Transverse colon (tissue), 4 donors: Measurements from ENCODE around the gene PEAR1. TPM values are rescaled to one million over a fixed set of nuclear protein-coding genes. Genes with fewer than 3 reads are reported as not detected.

Experiments used
- DNase-seq: peaks from one replicate; pipeline ENCODE4 v3.0.0-alpha.2; 2019
- H3K27ac ChIP-seq, 4 donors: fragments of 200-600 bp; sonication (generic); 2 replicates each; pipeline ENCODE4 v1.5.1; 2016 to 2018; ENCODE audit warnings: inconsistent platforms in 4 of 4
- H3K27me3 ChIP-seq: fragments of 200-600 bp; sonication (generic); 2 replicates; pipeline ENCODE4 v1.5.1; 2017; ENCODE audit warnings: inconsistent platforms
- H3K36me3 ChIP-seq, 4 donors: fragments of 200-600 bp; sonication (generic); 2 replicates each; pipeline ENCODE4 v1.5.1; 2017 to 2019; ENCODE audit warnings: inconsistent platforms in 4 of 4
- H3K4me1 ChIP-seq, 4 donors: fragments of 200-600 bp; sonication (generic); 2 replicates each; pipeline ENCODE4 v1.5.1; 2017 to 2020; ENCODE audit warnings: inconsistent platforms in 4 of 4
- H3K4me3 ChIP-seq, 4 donors: fragments of 200-600 bp; sonication (generic); 1 replicate in 1 of 4; 2 replicates in 3 of 4; pipeline versions ENCODE4 v1.5.1 to v1.6.1; 2017 to 2019; ENCODE audit warnings: inconsistent platforms in 4 of 4
- H3K9me3 ChIP-seq, 2 donors: fragments of 200-600 bp; sonication (generic); 2 replicates each; pipeline ENCODE4 v1.5.1; 2017 to 2019; ENCODE audit warnings: inconsistent platforms in 2 of 2
- EP300 ChIP-seq: sonication (generic); formaldehyde crosslinking; IDR thresholded peaks from one replicate; pipeline ENCODE4 v1.6.1; 2017; ENCODE audit warnings: antibody characterized with exemption, low read depth
- POLR2A ChIP-seq: fragments of 450-650 bp; IDR thresholded peaks from one replicate; pipeline ENCODE4 v1.6.1; 2016; ENCODE audit warnings: antibody characterized with exemption, mild to moderate bottlenecking, moderate library complexity
- POLR2AphosphoS5 ChIP-seq, 3 donors: sonication (generic); formaldehyde crosslinking; IDR thresholded peaks; one replicate each; pipeline ENCODE4 v1.6.1; 2016; ENCODE audit warnings: antibody characterized with exemption in 3 of 3
- WGBS, 2 donors: methylation state at CpG; one replicate each; pipeline ENCODE4 v1.1.5; 2018; ENCODE audit warnings: low coverage in 1 of 2; 5-methylcytosine and 5-hydroxymethylcytosine counted together
- in situ Hi-C, 4 donors: fragments of 200-750 bp; cut with MboI; loops; one replicate each; pipeline versions ENCODE4 v1.15.0 to v1.15.1; 2017; ENCODE audit warnings: low sequenced_read_pairs in 3 of 4, low pct_ligation_motif_present in 1 of 4, low pct_unique_long_range_greater_than_20kb in 1 of 4
- intact Hi-C: fragments of 100-400 bp; cut with DNase I; formaldehyde crosslinking; loops from one replicate; pipeline ENCODE4 v1.15.1; 2023; ENCODE audit warnings: low total_unique reads
- total RNA-seq, 4 donors: library from RNA; depleted of rRNA; stranded (reverse); fragments of >200 nt; gene quantifications; one replicate each; pipeline ENCODE4 v1.1.0, GENCODE V29; 2016
- TF ChIP-seq, protein P1 (sequence below), 5 experiments: fragments of 200-600 bp in 3 of 5; fragments of 450-650 bp in 2 of 5; sonication (generic) in 3 of 5; IDR thresholded peaks; 1 replicate in 2 of 5; 2 replicates in 3 of 5; pipeline ENCODE4 v1.5.1; 2016 to 2017; ENCODE audit warnings: antibody characterized with exemption in 5 of 5, inconsistent platforms in 3 of 5, mild to moderate bottlenecking in 2 of 5, moderate library complexity in 1 of 5

PEAR1 gene
- total RNA-seq, 4 donors from 2014 or later: 1.8 to 5.6 (median 3.7) TPM

DNA sequence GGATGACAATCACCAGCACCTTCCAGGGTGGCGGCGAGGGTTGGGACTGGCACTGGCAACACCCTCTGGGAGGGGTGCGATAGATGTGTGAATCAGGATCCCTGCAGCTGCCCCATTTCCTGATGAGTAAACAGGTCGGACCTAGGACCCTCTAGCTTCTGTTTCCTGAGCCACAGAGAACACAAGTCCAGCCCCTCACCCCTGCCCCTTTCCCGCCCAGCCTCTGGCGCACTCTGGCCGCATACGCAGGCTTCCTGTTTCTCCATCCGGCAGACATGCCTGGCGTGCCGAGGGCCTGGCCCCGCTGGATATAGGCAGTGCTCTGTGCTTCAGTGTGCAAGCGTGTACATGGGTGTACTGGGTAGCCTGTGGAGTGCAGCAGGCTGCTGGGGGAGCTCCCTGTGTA, 4.6 kb downstream of the PEAR1 start:
- Histone ChIP-seq H3K9me3 (no peaks in the 10 kb centered on the region), H3K4me1 (peaks cover 0 to 15% (median 4%) of the 10 kb centered on the region in 4 donors), H3K36me3 (no peaks in the 10 kb centered on the region), H3K27ac (peak overlapping the region; percentile 24 to 69 (median 41)), H3K27me3 (peaks cover 26% of the 10 kb centered on the region), H3K4me3 (no peak overlapping the region)
- no peak for TF ChIP-seq EP300
- TF ChIP-seq, protein P1, sequence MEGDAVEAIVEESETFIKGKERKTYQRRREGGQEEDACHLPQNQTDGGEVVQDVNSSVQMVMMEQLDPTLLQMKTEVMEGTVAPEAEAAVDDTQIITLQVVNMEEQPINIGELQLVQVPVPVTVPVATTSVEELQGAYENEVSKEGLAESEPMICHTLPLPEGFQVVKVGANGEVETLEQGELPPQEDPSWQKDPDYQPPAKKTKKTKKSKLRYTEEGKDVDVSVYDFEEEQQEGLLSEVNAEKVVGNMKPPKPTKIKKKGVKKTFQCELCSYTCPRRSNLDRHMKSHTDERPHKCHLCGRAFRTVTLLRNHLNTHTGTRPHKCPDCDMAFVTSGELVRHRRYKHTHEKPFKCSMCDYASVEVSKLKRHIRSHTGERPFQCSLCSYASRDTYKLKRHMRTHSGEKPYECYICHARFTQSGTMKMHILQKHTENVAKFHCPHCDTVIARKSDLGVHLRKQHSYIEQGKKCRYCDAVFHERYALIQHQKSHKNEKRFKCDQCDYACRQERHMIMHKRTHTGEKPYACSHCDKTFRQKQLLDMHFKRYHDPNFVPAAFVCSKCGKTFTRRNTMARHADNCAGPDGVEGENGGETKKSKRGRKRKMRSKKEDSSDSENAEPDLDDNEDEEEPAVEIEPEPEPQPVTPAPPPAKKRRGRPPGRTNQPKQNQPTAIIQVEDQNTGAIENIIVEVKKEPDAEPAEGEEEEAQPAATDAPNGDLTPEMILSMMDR (IDR thresholded peaks at IDR 0.05): no peak
- TF ChIP-seq POLR2AphosphoS5 (IDR thresholded peaks at IDR 0.05): no peak
- TF ChIP-seq POLR2A: no peak
- in situ Hi-C loops (no loop called here), intact Hi-C loops (no loop called here)
- WGBS, 2 donors: 18% methylated on average over 13 of the region's 13 CpGs; no CpG with 5 or more reads in 1 of the 2 donors
- DNase-seq: no peak

DNA sequence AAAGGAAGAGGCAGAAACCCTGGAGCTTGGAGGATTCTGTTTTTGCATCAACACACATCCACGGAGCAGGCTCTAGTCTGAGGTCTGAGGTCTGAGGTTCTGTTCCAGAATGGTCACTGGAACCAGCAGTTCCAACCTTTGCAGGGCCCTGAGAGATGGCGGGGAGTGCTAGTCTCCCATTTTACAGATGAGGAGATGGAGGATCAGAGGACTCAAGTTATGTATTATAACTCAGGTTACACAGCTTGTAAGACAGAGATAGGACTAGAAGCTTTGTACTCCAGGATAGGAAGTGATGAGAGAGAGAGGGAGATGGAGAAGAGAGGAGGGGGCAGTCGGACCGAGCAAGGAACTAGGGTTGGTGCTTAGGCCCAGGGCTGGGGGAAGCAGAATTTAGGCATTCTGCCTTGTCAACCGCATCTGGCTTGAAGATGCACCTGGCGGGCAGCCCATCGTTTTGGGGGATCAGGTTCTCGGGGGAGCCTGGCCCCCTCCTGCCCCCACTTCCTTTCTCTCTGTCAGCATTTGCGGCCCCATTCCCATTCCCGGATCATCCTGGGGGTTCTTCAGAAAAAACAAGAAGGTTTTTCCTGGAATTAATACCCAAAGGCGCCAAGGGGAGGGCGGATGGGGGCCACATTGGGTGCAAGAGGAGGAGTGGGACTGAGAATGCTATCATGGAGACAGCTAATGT, 5.6 kb downstream of the PEAR1 start:
- intact Hi-C loops: no loop called here

DNA sequence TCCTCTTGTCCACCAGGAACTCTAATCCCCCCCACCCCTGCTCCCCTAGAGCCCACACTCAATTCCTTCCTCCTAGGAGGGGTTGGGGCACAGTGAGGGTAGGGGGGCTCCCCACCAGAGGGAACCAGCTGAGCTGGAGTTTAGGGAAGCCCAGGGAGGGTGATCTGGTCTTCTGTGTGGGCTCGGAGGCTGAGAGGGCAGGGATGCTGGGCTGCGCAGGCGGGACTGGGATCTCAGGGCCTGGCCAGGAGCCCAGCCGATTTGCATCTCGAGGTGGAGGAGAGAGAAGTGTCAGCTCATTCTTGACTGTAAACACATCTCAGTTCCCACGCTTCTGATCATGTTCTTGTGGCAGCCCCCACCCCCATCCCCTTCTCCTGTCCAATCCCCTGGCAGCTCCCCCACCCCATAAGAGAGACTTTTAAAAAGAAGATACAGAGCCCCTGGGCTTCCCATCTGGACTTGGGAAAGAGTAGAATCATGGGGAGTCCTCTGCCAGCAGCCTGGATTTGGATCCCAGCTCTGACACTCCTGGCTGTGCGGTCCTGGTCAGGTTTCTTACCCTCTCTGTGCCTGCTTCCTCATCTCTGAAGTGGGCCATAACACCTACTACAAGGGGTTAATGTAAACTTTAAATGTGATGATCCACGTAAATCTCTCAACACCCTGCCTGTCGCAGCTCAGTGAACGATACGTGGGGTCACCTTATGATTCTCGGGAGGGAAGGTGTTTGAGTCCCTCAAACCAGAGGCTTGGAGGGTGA, 6.6 kb downstream of the PEAR1 start:
- DNase-seq: no peak
- H3K27me3 ChIP-seq: peaks cover 10% of the 10 kb centered on the region
- no peaks in the 10 kb centered on the region for H3K9me3 ChIP-seq
- in situ Hi-C loops: no loop called here
- H3K36me3 ChIP-seq: no peaks in the 10 kb centered on the region
- no peak for TF ChIP-seq POLR2A
- 54% methylated on average over 12 of the region's 12 CpGs; no CpG with 5 or more reads in 1 of the 2 donors for whole genome bisulfite sequencing, 2 donors
- peaks cover 0 to 10% (median 0%) of the 10 kb centered on the region in 4 donors for H3K4me1 ChIP-seq
- H3K27ac ChIP-seq: no peak overlapping the region
- H3K4me3 ChIP-seq: no peak overlapping the region
- intact Hi-C loops: no loop called here

More for the DNA sequence above, 5.6 kb downstream of the PEAR1 start:
- H3K36me3 ChIP-seq: no peaks in the 10 kb centered on the region
- 74 to 77% methylated on average over 4 to 12 of the region's 12 CpGs for WGBS, 2 donors
- in situ Hi-C loops: no loop called here
- no peak overlapping the region for H3K27ac ChIP-seq
- TF ChIP-seq POLR2AphosphoS5 (IDR thresholded peaks at IDR 0.05) (no peak), EP300 (no peak), POLR2A (no peak)
- TF ChIP-seq, protein P1 (IDR thresholded peaks at IDR 0.05): no peak
- H3K9me3 ChIP-seq: no peaks in the 10 kb centered on the region
- H3K4me3 ChIP-seq: no peak overlapping the region
- peaks cover 0 to 10% (median 0%) of the 10 kb centered on the region in 4 donors for H3K4me1 ChIP-seq
- no peak for DNase-seq
- peaks cover 16% of the 10 kb centered on the region for H3K27me3 ChIP-seq

DNA sequence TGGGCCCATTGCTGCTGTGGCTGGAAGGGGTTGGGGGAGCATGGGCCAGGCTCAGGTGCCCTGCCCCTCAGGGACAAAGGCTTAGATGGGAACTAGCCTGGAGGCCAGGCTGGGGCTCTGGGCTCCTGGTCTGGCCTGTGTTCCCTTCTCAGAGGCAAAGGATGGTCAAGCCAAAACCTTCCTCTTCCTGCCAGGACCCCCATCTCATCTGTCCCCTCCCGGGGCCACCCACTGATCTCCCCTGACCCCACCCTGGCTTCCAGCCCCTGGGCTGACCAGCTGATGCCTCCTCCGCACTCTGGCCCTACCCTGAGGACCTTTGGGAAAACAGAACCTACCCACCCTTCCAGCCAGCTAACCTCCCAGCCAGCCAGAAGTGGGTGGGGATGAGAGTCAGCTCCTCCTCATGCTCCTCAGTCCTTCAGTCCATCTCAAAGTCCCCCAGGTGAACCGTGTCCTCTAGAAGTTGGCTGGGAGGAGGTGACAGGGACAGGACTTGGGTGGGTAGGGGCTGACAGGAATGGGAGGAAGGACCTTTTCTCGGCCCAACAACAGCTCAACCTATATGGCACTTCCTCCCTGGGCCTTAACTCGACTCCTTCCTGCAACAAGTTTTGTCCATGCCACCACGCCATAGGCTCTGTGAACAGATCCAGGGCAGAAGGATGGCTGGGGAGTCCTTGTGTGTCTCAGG, 7.5 kb downstream of the PEAR1 start:
- peaks cover 10% of the 10 kb centered on the region for H3K27me3 ChIP-seq
- TF ChIP-seq POLR2AphosphoS5 (IDR thresholded peaks at IDR 0.05): no peak
- no peak for TF ChIP-seq EP300
- no peak for TF ChIP-seq POLR2A
- TF ChIP-seq, protein P1 (IDR thresholded peaks at IDR 0.05): no peak
- intact Hi-C loops (no loop called here), in situ Hi-C loops (no loop called here)
- 55 to 93% methylated on average over 3 to 4 of the region's 6 CpGs for WGBS, 2 donors
- no peaks in the 10 kb centered on the region for H3K36me3 ChIP-seq
- DNase-seq: no peak
- peaks cover 0 to 10% (median 0%) of the 10 kb centered on the region in 4 donors for H3K4me1 ChIP-seq
- H3K4me3 ChIP-seq: no peak overlapping the region
- no peak overlapping the region for H3K27ac ChIP-seq
- H3K9me3 ChIP-seq: no peaks in the 10 kb centered on the region
